HepG2 (cell line): Measurements from ENCODE around the gene NBR1. TPM values are rescaled to one million over a fixed set of nuclear protein-coding genes. Genes with fewer than 3 reads are reported as not detected.

Experiments used
- NFATC3 ChIP-seq: sonication (generic); formaldehyde crosslinking; IDR thresholded peaks from 2 replicates; pipeline ENCODE4 v1.5.1; 2020; ENCODE audit warnings: mild to moderate bottlenecking, missing genetic modification reagents
- ZKSCAN5 ChIP-seq: sonication (generic); formaldehyde crosslinking; IDR thresholded peaks from 2 replicates; pipeline ENCODE4 v1.5.1; 2020; ENCODE audit warnings: mild to moderate bottlenecking, missing genetic modification reagents
- ZNF720 ChIP-seq: sonication (generic); formaldehyde crosslinking; IDR thresholded peaks from 2 replicates; pipeline ENCODE4 v1.4.0; 2020; ENCODE audit warnings: missing genetic modification reagents
- polyA plus RNA-seq, 8 experiments: library from polyadenylated mRNA; depleted of rRNA in 3 of 8; stranded (reverse) in 7 of 8; unstranded in 1 of 8; fragments of >200 nt; fragmentation: Illumina TruSeq in 4 of 8; extraction: Trizol in 4 of 8; gene quantifications; 2 replicates each; pipeline versions ENCODE4 v1.2.1 to v1.2.3, GENCODE V29; 2011 to 2016; ENCODE audit warnings: low read depth in 4 of 8, missing spikeins in 1 of 8, mixed read lengths in 1 of 8; ENCODE audit not compliant: insufficient read depth in 1 of 8
- total RNA-seq, 5 experiments: library from RNA; depleted of rRNA; stranded (reverse); fragments of >200 nt; fragmentation: Illumina TruSeq; extraction: Trizol; gene quantifications; 2 replicates each; pipeline ENCODE4 v1.2.3, GENCODE V29; 2016; ENCODE audit warnings: low read depth in 1 of 5
- TF ChIP-seq, protein P1 (sequence below): sonication (generic); formaldehyde crosslinking; IDR thresholded peaks from 2 replicates; pipeline ENCODE4 v1.4.0; 2020; ENCODE audit warnings: mild to moderate bottlenecking, missing genetic modification reagents
- TF ChIP-seq, protein P2 (sequence below): sonication (generic); formaldehyde crosslinking; IDR thresholded peaks from 2 replicates; pipeline ENCODE4 v1.8.0; 2022; ENCODE audit warnings: mild to moderate bottlenecking, missing genetic modification reagents, borderline replicate concordance
- TF ChIP-seq, protein P3 (sequence below): sonication (generic); formaldehyde crosslinking; IDR thresholded peaks from 2 replicates; pipeline ENCODE4 v1.4.0; 2020; ENCODE audit warnings: mild to moderate bottlenecking, missing genetic modification reagents
- TF ChIP-seq, protein P4 (sequence below): sonication (generic); formaldehyde crosslinking; IDR thresholded peaks from 2 replicates; pipeline ENCODE4 v1.4.0; 2020; ENCODE audit warnings: missing genetic modification reagents, borderline replicate concordance

NBR1 gene
- total and polyA plus RNA-seq, 2 of the 13 experiments (the other 11 are each of a cell fraction or from before 2014, with no cell fraction given), result 51.7 to 121 TPM

DNA sequence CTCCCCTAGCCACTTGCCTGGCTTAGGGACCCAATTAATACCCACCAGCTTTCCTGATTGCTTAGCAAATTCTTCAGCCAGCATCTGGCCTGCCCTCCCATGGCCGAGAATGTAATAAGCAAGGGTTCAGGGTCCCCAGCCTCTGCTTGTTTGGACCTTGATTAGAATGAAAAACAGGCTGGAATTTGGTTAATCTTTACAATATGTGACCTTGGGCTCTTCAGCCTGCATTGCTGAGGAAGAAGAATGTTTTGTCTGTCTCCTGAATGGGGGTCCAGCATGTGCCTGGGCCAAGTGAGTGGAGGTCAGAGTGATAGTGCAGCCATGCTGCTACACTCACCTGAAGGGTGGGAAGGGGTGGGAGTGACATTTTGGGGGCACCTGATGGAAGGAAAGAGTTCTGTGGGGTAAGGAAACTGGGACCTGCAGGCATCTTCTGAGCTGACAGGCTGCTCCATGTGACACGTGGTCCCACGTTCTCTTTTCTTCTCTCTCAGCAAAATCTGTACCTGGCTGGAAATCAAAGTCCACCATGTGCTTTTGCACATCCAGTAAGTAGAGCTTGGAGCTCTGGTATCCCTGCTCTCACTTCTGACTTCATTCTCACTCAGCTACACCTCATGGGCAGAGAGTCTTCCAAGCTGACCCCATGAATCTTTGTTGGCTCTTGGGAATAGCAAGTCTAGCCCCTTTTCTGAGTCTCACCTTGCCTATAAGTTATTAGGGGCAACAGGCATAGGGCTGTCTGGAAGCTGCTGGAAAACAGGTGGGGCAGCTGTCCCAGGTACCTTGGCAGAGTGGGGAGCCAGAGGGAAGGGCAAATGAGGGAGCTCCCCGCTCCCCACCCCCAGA is 46.0 kb downstream of the NBR1 start (continued):
- TF ChIP-seq, protein P1, sequence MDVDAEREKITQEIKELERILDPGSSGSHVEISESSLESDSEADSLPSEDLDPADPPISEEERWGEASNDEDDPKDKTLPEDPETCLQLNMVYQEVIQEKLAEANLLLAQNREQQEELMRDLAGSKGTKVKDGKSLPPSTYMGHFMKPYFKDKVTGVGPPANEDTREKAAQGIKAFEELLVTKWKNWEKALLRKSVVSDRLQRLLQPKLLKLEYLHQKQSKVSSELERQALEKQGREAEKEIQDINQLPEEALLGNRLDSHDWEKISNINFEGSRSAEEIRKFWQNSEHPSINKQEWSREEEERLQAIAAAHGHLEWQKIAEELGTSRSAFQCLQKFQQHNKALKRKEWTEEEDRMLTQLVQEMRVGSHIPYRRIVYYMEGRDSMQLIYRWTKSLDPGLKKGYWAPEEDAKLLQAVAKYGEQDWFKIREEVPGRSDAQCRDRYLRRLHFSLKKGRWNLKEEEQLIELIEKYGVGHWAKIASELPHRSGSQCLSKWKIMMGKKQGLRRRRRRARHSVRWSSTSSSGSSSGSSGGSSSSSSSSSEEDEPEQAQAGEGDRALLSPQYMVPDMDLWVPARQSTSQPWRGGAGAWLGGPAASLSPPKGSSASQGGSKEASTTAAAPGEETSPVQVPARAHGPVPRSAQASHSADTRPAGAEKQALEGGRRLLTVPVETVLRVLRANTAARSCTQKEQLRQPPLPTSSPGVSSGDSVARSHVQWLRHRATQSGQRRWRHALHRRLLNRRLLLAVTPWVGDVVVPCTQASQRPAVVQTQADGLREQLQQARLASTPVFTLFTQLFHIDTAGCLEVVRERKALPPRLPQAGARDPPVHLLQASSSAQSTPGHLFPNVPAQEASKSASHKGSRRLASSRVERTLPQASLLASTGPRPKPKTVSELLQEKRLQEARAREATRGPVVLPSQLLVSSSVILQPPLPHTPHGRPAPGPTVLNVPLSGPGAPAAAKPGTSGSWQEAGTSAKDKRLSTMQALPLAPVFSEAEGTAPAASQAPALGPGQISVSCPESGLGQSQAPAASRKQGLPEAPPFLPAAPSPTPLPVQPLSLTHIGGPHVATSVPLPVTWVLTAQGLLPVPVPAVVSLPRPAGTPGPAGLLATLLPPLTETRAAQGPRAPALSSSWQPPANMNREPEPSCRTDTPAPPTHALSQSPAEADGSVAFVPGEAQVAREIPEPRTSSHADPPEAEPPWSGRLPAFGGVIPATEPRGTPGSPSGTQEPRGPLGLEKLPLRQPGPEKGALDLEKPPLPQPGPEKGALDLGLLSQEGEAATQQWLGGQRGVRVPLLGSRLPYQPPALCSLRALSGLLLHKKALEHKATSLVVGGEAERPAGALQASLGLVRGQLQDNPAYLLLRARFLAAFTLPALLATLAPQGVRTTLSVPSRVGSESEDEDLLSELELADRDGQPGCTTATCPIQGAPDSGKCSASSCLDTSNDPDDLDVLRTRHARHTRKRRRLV, result peak; percentile 86; the same call in 1 of the 2 replicates
- no peak for TF ChIP-seq NFATC3 (CRISPR knock-in tag)
- TF ChIP-seq, protein P2, sequence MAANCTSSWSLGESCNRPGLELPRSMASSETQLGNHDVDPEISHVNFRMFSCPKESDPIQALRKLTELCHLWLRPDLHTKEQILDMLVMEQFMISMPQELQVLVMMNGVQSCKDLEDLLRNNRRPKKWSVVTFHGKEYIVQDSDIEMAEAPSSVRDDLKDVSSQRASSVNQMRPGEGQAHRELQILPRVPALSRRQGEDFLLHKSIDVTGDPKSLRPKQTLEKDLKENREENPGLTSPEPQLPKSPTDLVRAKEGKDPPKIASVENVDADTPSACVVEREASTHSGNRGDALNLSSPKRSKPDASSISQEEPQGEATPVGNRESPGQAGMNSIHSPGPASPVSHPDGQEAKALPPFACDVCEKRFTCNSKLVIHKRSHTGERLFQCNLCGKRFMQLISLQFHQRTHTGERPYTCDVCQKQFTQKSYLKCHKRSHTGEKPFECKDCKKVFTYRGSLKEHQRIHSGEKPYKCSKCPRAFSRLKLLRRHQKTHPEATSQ (CRISPR knock-in tag), result 0 out of 2 replicates have a peak, but pooled peaks have one; percentile 19
- TF ChIP-seq ZKSCAN5 (CRISPR knock-in tag), result 0 out of 2 replicates have a peak, but pooled peaks have one; percentile 36
- TF ChIP-seq, protein P3, sequence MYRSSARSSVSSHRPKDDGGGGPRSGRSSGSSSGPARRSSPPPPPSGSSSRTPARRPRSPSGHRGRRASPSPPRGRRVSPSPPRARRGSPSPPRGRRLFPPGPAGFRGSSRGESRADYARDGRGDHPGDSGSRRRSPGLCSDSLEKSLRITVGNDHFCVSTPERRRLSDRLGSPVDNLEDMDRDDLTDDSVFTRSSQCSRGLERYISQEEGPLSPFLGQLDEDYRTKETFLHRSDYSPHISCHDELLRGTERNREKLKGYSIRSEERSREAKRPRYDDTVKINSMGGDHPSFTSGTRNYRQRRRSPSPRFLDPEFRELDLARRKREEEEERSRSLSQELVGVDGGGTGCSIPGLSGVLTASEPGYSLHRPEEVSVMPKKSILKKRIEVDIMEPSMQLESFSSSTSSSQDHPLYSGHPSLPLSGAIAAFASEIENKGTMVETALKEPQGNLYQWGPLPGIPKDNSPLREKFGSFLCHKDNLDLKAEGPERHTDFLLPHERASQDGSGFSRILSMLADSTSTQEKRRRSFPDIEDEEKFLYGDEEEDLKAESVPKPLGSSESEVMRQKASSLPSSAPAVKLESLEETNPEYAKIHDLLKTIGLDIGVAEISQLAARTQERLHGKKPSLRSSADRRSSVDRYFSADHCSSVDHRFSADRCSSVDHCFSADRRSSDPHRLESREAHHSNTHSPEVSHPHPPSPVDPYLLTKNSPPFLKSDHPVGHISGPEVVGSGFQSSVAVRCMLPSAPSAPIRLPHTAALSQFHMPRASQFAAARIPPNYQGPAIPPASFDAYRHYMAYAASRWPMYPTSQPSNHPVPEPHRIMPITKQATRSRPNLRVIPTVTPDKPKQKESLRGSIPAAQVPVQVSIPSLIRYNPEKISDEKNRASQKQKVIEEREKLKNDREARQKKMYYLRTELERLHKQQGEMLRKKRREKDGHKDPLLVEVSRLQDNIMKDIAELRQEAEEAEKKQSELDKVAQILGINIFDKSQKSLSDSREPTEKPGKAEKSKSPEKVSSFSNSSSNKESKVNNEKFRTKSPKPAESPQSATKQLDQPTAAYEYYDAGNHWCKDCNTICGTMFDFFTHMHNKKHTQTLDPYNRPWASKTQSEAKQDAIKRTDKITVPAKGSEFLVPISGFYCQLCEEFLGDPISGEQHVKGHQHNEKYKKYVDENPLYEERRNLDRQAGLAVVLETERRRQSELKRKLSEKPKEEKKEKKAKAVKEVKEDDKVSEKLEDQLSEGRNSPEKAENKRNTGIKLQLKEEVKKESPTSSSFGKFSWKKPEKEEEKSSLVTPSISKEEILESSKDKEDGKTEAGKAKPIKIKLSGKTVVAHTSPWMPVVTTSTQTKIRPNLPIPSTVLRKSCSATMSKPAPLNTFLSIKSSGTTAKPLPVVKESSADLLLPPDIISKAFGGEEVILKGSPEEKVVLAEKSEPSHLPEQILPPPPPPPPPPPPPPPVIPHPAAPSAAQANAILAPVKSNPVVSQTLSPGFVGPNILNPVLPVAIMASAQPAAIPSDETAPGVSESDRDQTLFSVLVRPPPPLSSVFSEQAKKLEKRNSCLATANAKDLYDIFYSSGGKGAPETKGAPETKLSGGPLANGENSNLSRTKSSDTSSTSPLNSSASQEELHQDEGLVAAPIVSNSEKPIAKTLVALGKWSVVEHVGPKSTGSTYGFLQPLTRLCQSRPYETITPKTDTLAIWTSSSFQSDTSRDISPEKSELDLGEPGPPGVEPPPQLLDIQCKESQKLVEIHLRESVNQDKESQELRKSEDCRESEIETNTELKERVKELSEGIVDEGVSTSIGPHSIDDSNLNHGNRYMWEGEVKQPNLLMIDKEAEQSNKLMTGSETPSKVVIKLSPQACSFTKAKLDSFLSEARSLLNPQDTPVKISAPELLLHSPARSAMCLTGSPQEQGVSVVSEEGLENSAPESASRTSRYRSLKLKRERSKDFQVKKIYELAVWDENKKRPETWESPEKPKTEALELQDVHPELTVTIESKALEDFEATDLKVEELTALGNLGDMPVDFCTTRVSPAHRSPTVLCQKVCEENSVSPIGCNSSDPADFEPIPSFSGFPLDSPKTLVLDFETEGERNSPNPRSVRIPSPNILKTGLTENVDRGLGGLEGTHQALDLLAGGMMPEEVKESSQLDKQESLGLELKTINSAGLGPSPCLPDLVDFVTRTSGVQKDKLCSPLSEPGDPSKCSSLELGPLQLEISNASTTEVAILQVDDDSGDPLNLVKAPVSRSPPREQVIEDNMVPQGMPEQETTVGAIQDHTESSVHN (CRISPR knock-in tag), result peak; percentile 86; the same call in 1 of the 2 replicates
- TF ChIP-seq, protein P4, sequence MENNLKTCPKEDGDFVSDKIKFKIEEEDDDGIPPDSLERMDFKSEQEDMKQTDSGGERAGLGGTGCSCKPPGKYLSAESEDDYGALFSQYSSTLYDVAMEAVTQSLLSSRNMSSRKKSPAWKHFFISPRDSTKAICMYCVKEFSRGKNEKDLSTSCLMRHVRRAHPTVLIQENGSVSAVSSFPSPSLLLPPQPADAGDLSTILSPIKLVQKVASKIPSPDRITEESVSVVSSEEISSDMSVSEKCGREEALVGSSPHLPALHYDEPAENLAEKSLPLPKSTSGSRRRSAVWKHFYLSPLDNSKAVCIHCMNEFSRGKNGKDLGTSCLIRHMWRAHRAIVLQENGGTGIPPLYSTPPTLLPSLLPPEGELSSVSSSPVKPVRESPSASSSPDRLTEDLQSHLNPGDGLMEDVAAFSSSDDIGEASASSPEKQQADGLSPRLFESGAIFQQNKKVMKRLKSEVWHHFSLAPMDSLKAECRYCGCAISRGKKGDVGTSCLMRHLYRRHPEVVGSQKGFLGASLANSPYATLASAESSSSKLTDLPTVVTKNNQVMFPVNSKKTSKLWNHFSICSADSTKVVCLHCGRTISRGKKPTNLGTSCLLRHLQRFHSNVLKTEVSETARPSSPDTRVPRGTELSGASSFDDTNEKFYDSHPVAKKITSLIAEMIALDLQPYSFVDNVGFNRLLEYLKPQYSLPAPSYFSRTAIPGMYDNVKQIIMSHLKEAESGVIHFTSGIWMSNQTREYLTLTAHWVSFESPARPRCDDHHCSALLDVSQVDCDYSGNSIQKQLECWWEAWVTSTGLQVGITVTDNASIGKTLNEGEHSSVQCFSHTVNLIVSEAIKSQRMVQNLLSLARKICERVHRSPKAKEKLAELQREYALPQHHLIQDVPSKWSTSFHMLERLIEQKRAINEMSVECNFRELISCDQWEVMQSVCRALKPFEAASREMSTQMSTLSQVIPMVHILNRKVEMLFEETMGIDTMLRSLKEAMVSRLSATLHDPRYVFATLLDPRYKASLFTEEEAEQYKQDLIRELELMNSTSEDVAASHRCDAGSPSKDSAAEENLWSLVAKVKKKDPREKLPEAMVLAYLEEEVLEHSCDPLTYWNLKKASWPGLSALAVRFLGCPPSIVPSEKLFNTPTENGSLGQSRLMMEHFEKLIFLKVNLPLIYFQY (CRISPR knock-in tag), result peak; percentile 91
- no peak for TF ChIP-seq ZNF720
